GM18868 (cell line): ENCODE data around the gene AVP.
"Not testable (repeated sequence)": the region's sequence is repeated elsewhere in the genome, so short reads cannot be mapped to it uniquely, and the experiment has no call there.

ENCODE experiments used
- ATAC-seq: cut with Tn5 transposase; IDR thresholded peaks from one replicate; pipeline ENCODE4 v1.9.1; 2021; ENCODE audit warnings: mild to moderate bottlenecking, moderate library complexity; ENCODE audit not compliant: unreplicated experiment

AVP gene

GRCh38 chr20:3084283-3084985, at the start of gene AVP:
AVP (minus strand) TSS chr20:3084724; CDS start chr20:3084674, 50 bp downstream.
- no peak for ATAC-seq

- no peak for ATAC-seq
These were observed 49.6 kb upstream of the AVP start for GRCh38 chr20:3134151-3134550.

GRCh38 chr20:3133155-3133554, 48.6 kb upstream of the AVP start:
- no peak for ATAC-seq

- no peak for ATAC-seq
These were observed 45.6 kb upstream of the AVP start for GRCh38 chr20:3130051-3130600.

- ATAC-seq, result no peak
These were observed 44.6 kb upstream of the AVP start for GRCh38 chr20:3129094-3129493.

GRCh38 chr20:3128275-3128984, 43.9 kb upstream of the AVP start:
- no peak for ATAC-seq

GRCh38 chr20:3126527-3126859, 42.0 kb upstream of the AVP start:
- no peak for ATAC-seq

GRCh38 chr20:3125776-3126526, 41.4 kb upstream of the AVP start:
- ATAC-seq, result not testable (repeated sequence)

GRCh38 chr20:3124773-3125560, 40.4 kb upstream of the AVP start:
- not testable (repeated sequence) for ATAC-seq

GRCh38 chr20:3124163-3124562, 39.6 kb upstream of the AVP start:
- not testable (repeated sequence) for ATAC-seq

GRCh38 chr20:3123542-3123941, 39.0 kb upstream of the AVP start:
- no peak for ATAC-seq

GRCh38 chr20:3121955-3122610, 37.6 kb upstream of the AVP start:
- ATAC-seq, result no peak

GRCh38 chr20:3121271-3121911, 36.9 kb upstream of the AVP start:
- ATAC-seq, result no peak

GRCh38 chr20:3119044-3119443, 34.5 kb upstream of the AVP start:
- ATAC-seq, result no peak

GRCh38 chr20:3117839-3118379, 33.4 kb upstream of the AVP start:
- not testable (repeated sequence) for ATAC-seq

GRCh38 chr20:3116341-3116740, 31.8 kb upstream of the AVP start:
- no peak for ATAC-seq

GRCh38 chr20:3115190-3116107, 30.9 kb upstream of the AVP start:
- ATAC-seq, result no peak

GRCh38 chr20:3111995-3112394, 27.5 kb upstream of the AVP start:
- ATAC-seq, result no peak
